HG03108 (cell line): ENCODE data around the gene GDPD5.

Source experiments
- ATAC-seq: cut with Tn5 transposase; IDR thresholded peaks from one replicate; pipeline ENCODE4 v1.9.1; 2021; ENCODE audit warnings: moderate library complexity; ENCODE audit not compliant: unreplicated experiment

GDPD5 gene

DNA sequence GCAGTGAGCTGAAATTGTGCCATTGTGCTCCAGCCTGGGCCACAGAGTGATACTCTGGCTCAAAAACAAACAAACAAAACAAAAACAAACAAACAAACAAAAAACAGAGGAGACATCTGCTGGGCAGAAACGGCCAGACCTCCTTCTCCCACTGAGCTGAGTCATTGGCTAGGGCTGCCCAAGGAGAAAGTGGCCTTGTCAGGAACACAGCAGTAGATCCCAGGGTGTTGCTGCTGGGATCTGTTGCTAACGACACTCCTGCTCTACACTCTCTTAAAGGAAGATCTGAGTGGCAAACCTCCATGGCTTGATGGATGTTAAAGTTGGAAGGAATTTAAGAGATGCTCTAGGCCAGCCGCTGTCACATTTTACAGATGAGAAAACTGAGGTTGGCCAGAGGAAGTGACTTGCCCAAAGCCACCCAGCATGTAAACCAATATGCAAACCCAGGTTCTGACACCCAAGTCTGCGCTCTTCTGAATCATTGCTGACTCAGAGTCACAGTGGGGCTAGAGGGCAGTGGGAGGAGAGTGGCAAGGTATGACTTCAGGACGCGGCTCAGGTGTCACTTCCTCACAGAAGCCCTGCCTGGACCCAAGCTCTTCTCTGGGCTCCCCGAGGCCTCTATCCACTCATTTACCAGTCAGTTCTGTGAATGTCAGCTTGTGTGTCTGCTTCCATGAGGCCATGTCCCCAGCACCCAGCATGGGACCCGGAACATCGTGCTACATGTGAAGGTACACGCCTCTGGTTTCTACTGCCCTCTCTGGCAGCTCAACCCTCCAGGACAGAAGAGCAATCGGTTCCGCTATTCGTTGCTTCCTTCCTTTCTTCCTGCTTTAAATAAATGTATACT, 11.3 kb upstream of the GDPD5 start:
- peak; percentile 60 for ATAC-seq

DNA sequence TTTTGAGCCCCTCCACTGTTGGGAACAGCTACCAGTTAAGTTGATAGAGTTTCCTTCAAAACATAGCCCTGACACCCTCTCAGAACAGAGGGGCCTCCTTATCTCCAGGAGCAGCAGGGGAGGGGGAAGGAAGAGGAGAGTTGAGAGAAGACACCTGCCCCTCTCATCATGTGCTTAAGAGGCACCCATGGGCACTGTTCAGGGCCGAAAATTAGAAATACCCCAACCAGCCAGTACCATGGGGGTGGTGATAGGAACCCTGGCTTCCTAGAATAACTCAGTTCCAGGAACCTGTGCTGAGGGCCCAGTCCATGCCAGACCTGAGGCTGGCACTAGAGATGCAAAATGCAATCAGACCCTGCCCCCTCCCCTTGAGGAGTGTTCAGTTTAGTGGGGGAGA, 9.3 kb upstream of the GDPD5 start:
- ATAC-seq, result no peak

DNA sequence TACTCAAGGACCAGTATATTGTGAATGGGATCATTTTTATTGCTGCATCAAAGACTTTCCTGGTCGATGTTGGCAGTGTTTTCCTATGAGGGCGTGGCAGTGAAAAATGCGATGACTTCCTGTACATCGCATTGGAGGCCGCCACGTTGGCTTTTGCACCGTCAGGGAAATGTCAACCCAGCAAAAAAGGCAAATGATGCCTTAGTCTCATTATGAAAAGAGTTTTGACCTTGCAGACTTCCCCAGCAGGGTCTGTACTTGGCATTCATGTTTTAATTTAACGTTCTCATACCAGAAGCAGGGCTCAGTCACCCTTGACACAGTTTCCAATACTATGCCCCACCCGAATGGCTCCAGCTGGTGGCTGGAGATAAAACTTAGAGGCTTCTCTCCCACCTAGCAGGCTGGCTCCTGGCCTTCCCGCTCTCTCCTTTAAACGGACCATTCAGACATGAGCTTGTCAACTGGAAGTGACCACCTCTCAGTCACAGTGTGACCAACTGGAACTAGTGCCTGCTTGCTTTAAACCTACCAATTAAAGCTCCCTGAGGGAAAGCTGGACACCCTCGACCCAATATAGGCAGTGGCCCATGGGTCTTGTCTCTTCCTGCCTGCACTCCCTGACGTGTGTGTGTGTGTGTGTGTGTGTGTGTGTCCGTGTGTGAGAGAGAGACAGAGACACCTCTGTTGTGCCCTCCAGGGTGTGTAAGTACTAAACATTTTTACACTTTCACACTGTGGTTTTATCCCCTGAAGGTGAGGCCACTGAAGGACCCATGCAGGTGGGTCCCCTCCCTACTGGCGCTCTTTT, 8.7 kb upstream of the GDPD5 start:
- no peak for ATAC-seq

DNA sequence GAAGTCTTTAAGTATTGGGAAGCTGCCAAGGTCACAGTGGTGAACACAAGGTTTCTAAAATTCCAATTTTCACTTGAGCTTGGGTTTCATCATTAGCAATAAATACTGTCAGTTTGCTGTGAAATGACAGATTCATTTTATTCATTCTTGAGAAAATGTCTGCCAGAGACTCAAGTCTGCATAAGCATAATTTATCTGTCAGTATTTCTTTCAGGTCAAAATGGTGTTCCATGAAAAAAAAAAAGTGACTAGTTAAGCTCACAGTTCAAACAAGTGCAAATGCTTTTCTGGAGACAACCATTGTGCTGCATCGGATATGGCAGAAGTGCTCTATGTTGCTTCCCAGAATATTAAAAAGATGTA, 8.1 kb upstream of the GDPD5 start:
- ATAC-seq, result no peak

DNA sequence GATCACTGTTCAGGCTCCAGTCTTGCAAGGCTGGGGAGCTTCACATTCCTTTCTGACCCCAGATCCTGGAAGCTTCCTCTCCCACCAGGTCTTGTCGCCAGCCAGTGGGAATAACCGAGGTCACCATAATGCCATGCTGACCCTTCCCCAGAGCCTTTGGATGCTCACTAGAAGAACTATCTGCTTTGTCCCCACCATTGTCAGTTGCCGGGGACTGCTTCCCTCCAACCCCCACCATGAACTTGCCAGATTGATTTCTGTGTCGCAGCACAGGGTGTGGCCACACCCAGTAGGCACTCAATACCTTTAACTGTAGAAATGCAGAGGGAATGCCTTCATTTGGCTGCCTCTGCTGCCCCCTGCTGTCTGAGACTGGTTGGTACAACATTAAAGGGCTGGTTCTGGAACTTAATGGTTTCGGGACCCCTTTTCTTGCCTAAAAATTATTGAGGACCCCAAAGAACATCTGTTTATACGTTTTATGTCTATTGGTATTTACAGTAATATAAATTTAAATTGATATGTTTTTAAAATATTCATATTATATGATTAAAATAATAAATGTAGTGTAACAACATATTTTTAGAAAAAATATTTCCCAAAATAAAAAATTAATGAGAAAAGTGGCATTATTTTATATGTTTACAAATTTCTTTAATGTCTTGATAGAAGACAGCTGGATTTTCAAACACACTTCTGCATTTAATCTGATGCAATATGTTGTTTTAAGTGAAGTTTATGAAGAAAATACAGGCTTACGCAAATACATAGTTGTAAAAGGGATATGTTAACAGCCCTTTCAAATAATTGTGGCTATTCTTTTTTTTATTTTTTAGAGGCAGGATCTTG, 6.7 kb upstream of the GDPD5 start:
- no peak for ATAC-seq

DNA sequence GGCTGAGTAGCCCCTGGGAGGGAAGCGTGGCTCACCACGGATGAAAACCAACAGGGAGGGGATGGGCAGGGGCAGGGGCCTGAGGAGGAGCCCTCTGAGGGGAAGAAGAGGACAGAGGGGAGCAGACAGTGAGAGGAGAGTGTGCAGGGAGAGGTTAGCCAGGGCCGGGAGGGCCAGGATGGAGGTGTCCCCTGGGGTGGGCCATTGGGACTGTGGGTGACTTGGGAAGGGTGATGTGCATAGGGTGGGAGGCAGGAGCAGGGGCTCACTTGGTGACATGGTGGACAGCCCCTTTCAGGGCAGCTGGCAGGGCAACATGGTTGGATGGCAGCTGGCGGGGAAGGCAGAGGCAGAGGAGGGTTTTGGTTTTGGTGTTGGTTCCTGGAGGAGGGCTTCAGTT, 5.6 kb upstream of the GDPD5 start:
- ATAC-seq, result no peak

DNA sequence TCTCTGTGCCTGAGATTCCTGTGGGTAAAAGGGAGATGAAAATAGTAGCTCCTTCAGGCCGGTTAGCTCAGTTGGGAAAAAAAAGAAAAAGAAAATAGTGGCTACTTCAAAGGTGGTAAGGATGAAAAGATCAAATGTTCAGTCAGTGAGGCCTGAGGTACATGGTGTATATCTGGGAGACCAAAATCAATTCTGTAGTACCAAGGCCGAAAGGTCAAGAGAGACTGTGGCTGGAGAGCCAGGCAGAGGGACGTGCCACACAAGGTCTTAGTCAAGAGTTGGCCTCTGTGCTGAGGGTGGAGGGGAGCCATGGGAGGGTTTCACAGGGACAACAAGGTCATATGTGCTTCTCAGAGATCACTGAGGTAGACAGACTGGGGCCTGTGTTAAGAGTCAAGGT, 4.8 kb upstream of the GDPD5 start:
- ATAC-seq, result no peak

DNA sequence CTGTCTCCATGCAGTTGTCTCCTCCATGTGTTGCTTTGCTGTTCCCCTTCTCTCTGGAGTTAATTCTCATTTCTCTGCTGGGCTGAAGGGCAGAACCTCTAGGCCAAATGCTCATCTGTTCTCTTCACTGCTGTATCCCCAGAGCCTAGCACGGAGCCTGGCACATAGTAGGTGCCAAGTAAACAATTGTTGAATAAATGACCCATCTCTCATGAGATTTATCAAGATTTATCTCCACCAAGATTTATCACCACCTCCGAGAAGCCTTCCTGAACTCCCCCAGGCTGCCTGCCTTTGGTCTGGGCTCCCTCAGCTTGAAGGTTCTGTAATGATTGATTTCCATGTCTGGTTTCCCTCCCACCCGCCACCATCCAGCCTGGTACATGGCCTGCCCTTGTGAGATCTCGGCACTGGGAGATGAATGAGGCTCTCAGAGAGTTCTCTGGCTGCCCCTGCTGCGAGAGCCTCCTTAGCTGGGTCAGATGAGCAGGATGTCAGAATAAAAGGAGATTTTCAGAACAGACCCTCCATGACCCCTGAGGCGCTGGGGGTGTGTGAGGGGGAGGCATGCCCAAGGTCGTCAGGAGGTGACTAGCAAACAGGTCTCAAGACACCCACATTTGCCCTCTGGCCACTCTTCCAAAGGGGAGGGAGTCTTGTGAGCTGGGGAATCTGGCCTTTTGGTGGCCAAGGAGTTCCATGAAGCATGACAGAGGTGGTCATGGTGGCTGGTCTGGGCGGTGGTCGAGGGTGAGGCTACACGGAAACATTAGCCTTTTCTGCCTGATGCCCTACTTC, 2.4 kb upstream of the GDPD5 start:
- no peak for ATAC-seq

DNA sequence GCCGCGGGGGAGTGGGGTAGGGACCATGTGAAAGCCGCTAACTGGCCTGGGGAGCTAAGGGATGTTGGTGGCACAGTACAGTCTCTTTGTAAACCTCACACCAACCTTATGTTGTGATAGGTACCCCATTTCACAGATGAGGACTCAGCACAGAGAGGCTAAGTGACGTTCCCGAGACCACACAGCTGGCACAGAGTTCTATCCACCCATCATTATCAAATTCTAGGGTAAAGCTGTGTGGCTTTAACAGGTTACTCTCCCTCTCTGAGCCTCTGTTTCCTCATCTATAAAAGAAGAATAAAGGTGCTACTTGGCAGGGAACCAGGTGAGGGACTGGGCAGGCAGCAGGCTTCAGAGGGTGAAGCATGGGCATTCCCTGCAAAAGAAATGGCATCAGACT, 1.4 kb upstream of the GDPD5 start:
- no peak for ATAC-seq

DNA sequence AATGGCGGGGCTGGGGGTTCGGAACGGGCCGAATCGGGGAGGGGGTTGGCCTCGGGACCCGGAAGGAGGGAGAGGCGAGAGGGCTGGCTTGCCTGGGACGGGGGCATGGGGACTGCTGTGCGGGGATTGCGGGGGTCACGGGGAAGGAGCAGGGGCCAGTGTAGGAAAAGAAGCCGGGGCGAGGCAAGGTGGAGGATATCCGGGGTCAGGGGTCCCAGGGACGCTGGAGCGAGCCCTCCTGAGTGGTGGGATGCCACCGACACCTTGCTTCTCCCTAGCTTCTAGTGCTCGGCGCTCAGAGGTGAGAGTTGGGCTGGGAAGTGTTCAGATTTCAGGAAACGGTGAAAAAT, 426 bp upstream of the GDPD5 start:
- ATAC-seq, result no peak

DNA sequence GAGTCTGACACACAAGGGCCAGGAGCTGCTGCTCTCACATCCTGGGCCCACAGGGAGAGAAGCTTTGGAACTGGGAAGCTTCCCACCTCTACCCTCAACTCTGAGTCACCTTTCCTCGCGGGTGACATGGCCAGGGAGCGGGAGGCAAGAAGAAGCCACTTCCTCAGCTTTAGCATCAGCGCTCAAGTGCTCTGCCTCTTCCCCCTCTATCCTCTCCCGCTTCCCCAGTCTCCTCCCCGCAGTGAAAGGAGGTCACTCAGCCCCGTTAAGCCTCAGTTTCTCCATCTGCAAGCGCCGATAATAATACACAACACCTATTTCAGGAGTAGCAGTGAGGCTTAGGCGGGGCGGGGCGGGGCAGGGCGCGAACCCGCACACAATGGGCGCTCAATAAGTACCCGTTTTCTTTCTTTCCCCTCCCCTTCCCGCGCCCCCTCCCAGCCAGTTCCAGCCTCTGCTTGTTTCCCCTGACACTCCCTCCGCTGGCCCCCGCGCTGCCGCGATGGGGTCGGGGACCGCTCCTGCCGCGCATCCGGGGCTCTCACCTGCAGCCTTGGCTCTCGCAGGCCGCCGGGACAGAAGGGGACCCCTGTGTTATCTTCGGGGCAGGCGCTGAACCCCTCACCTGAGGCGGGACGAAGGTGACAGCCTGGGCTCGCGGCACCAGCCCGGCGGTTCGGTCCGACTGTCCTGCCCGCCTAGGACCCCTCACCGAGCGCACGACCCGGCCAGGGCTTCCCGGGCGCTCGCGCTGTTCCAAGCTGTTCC, 892 bp downstream of the GDPD5 start:
- ATAC-seq, result no peak

DNA sequence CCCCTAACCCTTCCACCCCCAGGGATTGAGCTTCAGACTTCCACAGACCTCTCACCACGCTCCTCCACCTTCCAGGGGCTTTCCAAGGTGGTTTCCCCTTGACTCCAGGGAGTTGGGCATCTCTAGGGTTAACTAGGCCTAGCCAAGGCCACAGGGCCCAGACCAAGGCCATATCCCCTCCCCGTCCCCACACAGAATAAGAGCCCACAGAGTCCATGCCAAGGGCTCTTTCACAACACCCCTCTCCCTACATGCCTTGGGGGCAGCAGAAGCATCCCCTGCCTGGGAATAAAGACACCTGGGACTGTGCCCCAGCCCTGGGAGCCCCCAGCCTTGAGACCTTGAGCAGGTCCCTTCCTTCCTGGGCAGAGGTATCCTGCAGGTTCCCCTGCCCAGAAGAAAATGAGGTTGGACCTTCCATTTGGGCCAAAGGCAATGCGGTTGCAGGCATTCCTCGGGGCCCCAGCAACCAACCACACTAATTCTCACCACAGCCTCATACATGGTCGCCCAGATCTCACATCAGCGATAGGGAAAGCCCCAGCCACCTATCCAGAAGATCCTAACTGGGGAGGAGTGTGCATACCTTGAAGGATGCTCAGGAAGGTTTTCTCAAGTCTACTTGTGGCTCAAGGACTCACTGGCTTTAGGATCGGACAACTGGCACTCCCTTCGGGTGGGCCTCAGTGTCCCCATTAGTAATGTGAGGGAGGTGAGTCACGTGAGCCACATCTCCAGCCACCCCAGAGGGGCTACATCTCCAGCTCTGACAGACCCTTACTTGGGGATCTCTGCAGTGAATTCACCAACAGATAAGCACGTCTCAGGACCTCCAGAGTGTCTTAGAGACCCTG, 1.7 kb downstream of the GDPD5 start:
- no peak for ATAC-seq

DNA sequence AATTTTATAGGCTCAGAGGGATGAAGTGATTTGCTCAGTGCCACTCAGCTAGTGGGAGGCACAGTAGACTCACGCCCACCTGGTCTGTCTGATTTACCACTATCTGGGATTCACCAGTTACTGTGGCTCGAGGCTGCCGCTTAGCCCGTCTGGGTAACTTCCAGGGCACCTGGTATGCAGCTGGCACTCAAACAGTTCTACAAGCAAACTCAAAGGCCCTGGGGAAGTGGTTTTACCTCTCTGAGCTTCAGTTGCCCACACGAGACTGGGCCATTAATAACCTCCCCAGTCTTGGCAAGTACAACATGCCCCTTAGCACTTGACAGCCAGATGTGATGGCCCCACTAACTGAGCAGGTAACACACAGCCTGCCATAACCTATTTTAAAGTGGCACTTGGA, 2.6 kb downstream of the GDPD5 start:
- no peak for ATAC-seq

DNA sequence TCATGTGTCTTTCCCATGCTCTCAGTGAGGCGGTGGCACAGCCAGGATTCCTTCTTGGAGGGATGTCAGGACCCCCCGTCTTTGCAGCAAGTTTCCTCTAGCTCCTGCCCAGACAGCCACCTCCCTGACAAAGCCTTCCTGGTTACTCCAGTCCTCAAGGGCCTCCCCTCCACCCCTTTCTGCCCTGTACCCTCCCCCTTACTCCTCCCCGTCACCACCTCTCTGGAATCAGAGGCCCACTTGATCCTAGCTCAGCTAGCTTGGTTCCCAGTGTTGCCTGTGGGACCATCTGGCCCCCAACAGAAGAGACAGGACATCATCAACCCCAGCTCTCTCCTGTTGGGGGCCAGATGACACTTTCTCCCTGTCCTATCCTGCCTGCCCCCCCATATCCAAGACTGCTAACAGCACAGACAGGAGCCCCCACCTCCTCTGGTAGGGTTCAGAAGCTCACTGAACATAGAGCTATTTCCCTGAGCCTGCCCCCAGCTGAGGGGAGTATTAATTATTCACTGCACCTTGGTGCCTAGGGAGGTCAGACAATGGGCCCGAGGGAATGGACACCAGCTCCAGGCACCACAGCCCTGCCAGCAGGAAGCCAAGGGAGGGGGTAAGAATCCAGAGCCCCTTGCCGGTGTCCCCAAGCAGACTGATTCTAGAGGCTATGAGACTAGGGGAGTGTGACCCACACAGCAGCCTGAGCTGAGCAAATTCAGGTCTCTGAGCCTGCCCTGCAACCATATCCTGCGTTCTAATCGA, 3.3 kb downstream of the GDPD5 start:
- ATAC-seq, result no peak

DNA sequence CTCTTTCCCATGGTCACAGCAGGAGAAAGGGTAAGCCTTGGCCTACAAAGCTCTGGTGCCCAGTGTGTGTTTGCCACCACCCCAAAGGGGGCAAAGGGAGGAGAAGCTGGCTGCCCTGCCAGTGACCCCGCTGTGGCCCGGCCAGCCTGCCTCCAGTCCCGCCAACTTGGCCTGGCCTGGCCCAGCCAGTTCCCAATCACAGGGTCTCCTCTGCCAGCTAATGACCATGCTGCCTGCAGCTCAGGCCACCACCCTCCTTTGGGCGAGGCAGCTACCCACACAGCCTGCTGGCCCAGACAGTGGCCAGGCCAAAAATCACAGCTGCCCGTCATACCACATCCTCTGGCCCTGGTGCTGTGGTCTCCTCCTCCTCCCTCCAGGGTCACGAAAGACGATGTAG, 5.1 kb downstream of the GDPD5 start:
- no peak for ATAC-seq

DNA sequence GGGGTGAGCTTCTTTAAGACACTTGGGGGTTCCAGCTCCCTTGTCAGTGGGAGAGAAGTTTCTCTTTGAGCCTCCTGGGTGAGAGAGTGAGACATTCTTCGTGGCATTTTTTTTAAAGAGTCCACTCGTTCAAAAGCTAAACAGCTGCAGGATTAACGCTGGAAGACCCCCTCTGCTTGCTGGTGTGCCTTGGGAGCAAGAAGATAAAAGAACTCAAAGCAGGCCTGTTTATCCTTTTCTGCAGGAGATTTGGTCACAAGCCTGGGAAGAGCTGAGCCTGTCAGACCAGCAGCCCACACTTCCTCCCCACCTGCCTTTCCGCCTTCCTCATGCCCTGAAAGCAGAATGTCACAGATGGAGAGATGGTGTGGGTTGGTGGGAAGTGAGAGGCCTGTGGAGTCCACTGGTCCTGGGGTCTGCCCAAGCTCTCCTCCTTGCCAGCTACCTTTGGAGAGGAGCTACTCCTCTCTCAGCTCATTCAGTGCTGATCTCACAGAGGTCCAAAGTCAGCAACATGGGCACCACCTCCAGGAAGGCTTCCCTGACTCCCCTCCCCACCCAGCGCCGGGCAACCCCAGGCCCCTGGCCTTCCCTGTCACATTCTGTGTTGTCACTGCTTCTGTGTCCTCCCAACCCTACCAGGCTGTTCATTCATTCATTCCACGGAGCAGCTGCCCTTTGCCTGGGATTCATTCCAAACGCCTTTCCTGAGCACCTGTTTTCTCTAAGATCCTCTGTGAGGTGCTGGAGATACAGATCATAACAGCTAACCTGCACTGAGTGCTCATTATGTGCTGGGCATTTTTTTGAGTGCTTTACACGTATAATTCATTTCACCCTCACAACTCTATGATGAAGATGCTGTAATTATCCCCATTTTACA, 6.7 kb downstream of the GDPD5 start:
- ATAC-seq, result no peak

DNA sequence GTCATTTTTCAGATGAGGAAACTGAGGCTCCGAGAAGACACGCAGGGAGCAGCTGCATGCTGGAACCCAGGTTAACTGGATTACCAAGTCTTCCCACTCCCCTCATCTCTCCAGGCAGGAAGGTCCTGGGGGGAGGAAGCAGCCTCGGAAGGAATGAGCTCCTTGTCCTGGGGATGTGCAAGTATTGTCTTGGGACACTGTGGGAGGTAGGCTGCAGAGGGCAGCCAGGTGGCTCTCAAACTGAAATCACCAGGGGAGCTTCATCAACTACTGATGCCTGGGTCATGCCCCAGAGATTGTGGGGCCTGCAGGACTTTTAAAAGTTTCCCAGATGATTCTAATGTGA, 7.6 kb downstream of the GDPD5 start:
- no peak for ATAC-seq

DNA sequence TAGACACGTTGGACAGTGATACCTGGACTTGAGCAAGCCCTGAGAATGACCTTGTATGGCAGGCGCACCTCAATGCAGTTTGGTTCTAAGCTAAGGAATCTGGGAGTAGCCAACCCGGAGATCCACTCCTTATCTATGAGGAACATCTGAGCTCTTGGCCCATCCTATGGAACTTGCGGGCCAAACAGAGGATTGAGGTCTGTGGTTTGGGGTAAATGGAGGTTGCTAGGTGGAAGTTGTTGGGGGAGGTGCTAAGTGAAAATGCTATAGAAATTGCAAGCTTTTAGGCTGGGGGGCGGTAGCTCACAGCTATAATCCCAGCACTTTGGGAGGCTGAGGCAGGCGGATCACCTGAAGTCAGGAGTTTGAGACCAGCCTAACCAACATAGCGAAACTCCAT, 8.9 kb downstream of the GDPD5 start:
- ATAC-seq, result no peak
